Activated naive CD4-positive, alpha-beta T cell treated with Interleukin-2 at 50 U/mL for 16 hours (primary cell): ENCODE results near the gene KRT82.

Experiments used
- DNase-seq: peaks from one replicate; pipeline ENCODE4 v3.0.0-alpha.2; 2020

Gene KRT82

DNA sequence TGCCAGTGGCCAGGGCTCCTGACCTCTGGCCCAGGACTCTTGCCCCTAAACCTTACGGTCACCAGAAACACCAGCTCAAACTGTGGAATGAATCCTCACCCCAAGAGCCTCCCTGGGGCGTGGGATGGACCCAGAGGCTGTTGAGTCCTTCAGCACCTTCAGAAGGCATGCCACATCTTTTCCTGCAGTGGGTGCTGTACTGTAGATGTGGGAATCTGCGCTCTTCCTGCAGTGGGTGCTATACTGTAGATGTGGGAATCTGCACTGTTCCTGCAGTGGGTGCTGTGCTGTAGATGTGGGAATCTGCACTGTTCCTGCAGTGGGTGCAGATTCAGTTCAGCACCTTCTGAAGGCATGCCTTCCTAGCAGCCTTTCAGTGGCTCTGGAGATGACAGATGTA is 1.2 kb downstream of the KRT82 start:
- DNase-seq = no peak

DNA sequence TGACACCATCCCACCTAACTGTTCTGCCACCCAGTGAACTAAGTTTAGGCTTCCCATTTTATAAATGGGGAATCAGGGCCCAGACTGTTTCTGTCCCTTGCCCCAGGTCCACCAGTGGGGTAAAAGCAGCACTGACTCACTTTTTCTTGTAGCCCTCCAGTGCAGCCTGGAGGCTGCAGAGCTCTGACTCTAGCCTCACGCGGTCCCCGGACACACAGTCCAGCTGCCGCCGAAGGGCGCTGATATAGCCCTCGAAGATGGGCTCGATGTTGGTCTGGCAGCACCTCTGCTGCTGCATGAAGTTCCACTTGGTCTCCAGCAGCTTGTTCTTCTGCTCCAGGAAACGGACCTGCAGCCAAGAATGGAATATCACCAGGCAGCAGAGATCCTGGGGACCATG is 2.6 kb downstream of the KRT82 start:
- DNase-seq = no peak

DNA sequence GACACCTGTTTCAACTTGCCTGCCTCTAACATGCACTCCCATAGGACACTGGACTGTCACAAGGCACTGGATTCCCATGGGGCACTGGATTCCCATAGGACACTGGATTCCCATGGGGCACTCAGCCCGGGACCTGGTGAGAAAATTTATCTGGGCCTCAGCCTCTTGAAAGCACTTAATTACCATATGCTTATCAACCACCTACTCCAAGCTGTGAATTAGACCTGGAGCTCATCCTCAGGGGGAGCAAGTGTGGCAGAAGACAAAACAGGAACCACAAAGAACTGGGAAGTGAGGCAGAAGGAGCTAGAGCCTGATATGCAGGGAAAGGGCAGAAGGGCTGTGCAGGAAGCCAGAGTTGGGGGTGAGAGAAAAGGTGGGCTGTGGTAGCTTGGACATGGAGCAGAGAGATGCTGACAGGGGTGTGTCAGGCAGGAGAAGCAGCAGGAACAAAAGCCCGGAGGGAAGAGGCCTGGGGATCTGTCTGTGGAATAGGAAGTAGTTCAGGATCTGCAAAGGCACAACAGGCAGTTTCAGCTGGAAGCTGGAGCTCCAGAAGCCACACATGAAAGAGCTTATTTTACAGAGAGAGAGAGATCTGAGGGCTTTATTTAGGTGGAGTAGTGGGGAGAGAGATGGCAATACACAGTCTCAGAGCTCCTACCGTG is 3.1 kb downstream of the KRT82 start:
- no peak for DNase-seq

DNA sequence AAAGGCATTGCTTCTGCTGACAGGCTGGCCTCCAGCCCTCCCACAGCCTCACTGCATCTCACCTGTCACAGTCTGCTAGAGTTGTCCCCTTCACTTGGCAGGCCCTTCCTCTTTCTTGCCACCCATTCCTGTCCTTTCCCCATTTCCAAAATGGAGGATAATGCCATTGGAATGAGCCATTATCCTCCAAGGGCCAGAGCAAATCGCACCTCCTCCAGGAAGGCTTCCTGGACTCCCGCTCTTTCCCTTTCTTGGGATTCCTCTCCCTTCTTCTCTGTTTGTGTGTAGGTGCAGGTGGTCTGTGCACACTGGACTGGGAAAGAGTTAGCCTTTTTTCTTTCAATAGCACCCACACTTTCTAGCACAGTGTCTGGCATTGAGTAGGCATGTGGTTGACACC is 3.8 kb downstream of the KRT82 start:
- DNase-seq = no peak

DNA sequence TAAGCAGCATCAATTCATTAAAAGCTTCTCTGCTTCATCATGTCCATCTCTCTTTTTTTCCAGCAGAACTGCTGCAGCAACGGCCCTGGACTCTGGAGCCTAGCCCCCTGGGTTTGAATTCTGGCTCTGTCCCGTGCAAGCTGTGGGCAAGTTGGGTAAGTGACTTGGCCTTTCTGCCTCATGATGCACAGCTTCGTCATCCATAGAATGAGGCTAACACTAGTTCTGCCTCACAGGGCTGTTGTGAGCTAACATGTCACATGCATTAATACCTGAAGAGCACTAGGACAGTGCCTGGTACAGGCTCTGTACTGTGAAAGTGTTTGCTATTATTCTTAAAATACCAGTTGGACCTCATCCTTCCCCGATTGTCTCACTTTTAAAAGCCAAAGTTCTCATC is 4.2 kb downstream of the KRT82 start:
- DNase-seq = no peak

DNA sequence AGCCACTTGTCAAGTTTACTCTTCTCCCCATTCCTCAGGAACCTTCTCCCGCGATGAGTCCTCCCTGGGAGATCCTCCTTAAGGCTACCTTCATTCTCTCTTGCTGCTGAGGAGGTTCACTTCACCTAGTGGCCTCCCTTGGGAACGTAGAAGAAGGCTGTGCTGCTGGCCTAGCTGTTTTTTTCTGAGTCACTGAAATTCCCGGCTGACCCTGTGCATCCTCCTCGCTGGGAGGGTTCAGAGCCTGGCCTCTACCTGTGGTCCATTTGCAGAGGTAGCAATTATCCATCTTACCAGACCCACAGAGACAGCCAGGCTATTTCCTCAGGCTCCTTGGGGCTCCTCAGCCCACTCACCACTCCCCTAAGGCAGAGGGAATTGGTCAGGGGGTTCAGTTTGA is 4.6 kb downstream of the KRT82 start:
- DNase-seq = no peak

DNA sequence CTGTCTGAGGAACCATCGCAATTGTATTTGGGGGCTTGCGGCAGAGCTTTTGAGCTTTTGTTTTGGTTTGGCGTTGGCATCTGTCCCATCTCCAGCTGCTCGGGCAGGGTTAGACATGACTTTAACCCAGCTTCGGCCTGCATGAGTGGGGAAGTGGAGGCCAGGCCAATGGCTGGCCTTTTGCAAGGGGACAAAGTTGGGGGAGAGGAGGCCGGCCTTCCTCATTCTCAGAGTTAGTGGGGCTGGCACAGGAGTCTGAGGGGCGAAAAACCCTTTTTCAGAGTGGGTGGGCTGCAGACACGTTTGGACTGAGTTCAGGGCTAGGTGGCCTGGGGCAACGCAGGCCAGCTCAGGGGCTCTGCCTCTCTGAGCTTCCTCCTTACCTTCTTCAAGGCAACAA is 5.2 kb downstream of the KRT82 start:
- DNase-seq = no peak

DNA sequence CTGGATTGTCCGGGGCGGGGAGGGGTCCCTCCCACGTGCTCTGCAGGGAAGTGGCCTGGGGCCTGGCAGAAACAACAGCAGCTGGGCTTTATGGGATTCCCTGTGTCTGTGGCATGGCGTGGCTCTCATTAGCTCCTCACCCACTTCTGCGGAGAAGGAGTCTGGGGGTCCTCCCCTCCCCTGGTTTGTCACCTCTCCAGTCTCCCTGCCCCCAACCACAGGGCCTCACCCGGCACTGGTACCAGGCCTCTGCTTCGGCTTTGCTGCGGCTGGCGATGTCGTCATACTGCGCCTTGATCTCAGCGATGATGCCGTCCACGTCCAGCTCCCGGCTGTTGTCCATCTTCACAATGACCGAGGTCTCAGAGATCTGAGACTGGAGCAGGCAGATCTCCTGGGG is 6.4 kb downstream of the KRT82 start:
- no peak for DNase-seq

DNA sequence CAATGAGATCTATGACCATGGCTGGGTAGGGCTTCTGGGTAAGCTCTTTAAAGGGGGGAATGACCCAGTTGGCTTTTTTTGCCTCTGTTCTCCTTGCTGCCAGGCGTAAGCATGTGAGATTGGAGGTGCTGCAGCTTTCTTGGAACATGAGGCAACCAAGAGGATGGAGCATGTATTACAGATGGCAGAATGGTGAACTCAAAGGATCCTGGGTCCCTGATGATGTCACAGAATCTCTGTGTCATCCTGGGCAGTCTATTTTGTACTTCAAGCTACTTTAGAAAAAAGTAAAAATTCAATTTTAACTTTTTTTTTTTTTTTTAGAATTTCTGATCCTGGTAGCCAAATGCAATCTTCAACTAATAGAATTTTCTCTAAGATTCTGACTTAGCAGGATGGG is 8.0 kb downstream of the KRT82 start:
- no peak for DNase-seq

DNA sequence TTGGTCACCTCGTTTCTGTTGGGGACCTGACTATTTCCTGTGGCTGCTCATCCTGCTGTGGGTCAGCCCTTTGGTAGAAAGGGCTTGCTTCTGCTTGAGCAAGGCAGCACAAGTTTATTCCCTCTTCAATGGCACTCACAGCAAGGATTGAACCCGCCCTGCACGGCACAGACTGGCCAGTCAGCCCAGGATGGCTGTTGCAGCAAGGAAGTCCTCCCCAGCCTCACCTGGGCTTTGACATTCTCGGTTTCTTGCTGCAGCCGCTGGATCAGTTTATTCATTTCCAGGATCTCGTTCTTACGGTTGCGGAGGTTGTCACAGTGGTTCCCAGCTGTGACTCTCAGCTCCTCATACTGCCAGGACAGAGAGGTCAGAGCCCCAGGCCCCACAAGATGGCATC is 9.5 kb downstream of the KRT82 start:
- DNase-seq = no peak

DNA sequence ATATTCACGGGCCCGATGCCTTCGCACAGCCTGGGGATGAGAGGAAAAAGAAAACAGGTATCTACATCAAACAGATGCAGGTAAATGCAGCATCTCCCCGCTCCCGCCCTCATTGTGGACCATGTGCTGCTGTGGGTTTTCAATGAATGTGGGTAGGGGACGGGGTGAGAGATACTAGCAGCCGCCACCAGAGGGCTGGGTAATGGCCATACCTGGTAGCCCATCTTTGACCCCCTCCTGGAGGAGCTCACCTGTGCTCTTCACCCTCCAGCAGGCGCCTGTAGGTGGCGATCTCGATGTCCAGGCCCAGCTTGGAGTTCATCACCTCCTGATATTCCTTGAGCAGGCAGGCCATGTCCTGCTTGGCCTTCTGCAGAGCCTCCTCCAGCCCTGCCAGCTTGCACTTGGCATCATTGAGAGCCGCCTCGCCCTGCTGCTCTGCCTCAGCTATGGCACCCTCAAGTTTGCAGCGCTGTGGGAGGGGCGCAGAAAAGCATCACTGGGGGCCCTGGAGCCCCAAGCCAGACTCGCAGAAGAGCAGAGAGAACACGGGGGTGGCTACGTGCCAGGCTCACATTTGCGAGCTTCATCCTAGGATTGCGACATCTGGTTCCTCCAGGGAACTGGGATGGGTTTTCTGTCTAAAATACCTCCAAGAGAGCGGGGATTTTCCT is 10.2 kb downstream of the KRT82 start:
- DNase-seq = no peak

DNA sequence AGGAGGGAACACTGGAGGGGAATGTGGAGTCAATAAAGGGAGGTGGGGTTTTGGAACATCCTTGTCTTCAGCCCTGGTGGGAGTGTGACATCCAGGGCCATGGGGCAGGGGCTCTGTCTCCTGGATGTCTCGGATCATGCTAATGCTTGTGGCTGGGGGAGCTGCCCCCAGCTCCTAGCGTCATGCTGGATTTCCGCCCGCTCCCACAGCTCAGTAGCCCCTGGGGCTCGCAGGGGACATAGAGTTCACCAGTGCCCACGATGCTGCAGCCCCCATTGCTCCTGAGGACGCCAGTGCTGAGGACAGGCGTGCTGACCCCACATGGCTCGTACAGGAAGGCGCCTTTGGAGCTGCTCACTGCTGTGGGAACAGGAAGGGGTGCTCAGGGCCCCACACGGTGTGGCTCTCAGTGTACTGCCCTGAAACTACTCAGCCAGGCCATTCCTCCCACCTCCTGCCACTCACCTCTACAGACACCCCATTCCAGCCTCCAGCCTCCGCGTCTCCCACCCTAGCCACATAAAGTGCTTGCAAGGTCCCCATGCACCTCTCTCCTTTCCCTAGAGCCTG is 11.2 kb downstream of the KRT82 start:
- DNase-seq = no peak

DNA sequence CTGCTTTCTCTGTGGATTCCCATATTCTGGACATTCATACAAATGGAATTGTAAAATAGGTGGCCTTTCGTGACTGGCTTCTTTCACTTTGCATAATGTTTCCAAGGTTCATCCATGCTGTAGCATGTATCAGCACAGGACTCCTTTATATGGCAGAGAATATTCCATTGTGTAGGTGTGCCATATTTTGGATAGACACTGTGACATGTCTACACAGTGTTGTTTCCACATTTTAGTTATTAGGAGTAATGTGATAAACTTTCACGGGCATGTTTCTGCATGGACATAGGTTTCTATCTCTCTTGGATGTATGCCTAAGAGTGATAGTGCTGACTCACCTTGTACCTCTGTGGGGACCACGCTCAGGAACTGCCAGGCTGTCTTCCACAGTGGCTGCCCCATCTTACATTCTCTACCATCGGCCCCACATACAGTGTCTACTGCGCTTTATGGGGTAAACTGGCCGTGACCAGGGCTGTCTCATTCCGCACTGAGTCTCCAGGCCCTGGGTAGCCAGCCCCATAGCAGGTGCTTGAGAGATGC is 13.6 kb downstream of the KRT82 start:
- DNase-seq = no peak

DNA sequence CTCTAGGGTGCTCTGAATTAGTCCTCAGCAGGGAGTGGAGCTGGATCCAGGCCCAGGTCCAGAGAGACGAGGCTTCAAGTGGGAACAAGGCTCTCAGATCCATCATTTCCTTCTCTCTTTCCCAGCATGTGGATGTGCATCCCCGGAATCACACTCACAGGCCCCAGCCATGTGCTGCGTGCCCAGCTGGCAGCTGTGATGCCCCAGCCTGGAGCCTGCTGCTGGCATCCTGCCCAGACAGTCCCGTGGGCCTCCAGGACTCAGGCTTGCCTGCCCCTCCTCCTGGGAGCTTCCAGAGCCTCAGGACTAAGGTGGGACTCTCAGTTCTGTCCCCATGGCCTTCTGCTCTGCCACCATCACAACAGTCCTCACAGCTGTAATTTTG is 14.5 kb downstream of the KRT82 start:
- no peak for DNase-seq

DNA sequence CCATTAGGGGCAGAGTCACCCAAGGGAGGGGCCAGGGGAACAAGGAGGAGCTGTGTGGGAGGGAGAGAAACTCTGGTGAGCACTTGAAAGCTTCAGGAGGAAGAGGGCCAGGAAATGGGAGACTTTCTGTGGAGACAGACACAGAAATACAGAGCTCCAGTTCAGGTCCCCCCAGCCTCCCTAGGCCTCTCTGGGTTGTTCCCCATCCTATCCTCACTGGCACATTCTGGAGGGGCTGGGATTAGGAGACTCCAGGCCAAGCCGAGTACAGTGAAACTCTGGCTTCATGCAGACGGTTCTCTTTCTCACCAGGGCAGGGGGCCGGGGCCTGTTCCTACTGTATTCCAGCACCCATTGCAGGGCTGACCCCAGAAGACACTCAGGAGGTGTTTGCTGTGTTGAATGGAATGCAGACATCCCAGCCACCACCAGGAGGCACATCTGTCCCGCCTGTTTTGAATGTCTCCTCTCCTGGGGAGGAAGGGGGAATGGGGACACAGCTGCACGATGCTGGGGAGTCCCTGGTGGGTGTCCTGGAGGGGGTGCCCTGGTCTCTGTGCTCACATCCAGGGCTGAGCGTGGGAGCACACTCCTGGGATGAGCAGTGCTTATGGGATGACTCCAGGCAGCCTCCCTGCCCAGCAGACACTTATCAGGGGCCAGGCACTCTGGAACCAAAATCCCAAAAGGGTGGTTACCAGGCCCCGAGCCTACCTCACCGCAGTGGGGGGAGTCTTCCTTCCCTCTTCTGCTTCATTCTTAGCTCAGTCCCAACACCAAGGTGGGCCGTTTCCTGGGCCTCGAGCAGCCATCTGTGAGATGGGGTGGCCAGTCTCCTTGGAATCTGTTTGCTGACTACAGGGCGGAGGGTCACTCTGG is 15.2 kb downstream of the KRT82 start:
- DNase-seq = no peak

DNA sequence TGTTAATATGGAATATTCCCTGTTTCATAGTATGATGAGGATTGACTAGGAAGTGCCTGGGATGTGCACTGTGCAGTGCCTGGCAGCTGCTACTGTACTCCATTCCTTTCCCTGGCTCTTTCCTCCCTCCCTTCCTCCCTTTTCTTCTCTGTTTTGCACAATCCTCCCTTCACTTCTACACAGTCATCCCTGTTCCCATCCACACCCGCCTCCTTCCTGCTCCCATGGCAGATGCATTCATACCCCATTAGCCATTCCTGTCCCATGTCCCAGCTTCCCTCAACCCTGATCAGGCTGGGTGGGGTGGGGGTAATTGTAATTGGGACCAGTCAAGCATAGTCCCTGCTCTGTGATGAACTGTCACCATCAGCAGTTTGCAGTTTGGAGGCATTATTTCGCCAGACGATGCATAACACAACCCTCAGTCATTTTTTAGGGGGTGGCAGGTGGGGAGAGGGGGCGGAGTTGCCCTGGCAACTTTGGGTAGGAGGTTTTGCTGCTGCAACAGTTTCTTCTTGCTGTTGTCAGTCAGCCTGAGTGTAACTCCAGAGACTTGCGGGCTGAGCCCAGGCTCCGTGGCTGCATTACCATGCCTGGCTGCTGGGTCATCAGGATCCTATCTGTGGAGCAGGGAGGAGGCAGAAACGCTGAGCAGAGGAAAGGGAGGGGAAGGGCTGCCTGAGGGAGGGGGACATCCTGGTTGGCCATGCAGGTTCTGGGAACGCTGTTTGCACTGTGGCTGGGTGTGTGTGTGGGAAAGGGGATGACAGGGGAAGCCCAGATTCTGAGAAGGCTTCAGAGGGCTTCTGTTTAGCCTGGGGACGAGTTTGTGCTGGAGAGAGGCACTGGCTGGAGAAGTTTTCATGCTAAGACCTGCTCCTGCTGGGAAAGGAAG is 16.6 kb downstream of the KRT82 start:
- DNase-seq = no peak

DNA sequence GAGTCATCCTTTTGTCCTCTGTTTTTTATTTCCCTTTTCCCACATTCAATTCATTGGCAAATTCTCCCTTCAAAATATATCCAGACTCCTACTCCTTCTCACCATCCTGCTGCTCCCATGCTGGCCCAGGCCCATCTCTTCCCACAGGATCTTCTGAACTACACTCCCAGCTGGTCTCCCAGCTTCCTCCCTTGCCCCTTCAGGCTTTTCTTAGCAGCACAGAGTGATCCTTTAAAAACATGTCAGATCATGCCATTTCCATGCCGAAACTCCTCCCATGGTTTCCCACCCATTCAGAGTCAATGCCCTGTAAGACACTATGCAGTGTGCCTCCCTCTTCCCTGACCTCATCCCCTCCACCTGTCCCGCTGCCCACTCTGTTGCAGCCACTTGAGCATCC is 18.3 kb downstream of the KRT82 start:
- DNase-seq = no peak

DNA sequence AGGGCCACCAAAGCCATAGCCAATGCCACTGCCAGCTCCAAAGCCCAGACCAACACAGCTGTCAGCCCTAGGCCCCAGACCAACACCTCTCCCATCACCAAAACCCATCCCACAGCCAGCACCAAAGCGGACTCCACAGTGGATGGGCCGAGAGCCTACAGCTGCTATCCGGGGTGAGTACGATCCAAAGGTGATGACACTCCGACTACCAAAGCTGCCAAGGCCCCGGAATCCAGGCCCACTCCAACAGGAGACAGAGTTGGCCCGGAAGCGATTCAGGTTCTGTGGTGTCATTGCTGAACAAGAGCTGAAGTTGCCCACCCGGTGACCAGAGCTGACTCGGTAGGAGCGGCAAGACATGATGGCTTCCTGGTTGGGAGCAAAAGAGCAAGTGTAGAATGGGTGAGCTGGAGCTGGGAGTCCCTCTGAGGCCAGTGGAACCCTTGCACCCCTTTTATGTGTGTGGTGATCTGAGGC is 20.9 kb downstream of the KRT82 start, which contains the start of gene KRT84:
Gene KRT84 (minus strand): TSS at position 427 of the 477 bp plus-strand sequence. CDS start 67 bp downstream, at position 360.
- no peak for DNase-seq

DNA sequence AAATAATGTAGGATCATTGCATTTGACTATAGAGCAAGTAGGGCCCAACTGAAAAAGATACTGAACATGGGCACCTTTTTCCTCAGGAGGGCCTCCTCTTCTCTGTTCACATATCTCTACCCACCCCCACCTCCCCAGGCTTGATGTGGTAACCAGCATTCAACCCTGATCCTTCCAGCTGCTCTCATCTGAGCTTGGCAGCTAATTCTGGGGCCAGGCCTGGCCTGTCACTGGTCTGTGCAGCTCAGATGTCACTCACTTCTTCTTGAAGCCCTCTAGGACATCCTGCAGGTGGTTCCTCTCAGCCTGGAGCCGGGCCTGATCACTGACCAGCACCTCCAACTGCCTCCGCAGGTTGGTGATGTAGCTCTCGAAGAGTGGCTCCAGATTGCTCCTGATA is 22.8 kb downstream of the KRT82 start:
- no peak for DNase-seq

DNA sequence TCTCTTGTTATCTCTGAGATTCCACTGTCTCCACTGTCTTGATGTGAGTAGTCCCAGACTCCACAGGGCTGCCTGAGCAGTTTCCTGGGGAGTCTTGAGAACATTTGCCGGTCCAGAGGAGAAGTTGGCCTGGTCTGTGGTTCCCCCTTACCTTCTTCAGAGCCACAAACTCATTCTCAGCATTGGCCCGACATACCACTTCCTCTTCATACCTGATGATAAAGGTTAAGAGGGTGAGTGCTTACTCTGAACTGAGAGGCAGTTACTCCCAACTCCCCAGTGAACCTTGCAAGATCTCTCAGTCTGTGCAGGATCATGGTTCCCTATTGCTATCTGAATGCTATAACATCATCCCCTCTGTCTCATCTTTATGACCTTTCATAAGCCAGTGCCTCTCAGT is 23.3 kb downstream of the KRT82 start:
- no peak for DNase-seq

DNA sequence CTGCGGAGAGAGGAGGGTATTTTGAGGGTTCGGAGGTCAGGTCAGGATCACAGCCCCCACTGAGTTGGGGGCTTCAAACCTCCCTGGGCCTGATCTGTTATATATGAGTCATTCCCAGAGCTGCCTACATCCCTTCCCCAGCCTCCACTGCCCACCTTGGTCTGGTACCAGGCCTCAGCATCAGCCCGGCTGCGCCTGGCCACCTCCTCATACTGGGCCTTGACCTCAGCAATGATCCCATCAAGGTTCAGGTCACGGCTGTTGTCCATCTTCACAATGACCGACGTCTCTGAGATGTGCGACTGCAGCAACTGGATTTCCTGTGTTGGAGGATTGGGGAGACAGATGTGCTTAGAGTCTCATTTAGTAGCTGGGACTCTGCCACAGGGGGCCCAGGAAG is 24.9 kb downstream of the KRT82 start:
- no peak for DNase-seq

DNA sequence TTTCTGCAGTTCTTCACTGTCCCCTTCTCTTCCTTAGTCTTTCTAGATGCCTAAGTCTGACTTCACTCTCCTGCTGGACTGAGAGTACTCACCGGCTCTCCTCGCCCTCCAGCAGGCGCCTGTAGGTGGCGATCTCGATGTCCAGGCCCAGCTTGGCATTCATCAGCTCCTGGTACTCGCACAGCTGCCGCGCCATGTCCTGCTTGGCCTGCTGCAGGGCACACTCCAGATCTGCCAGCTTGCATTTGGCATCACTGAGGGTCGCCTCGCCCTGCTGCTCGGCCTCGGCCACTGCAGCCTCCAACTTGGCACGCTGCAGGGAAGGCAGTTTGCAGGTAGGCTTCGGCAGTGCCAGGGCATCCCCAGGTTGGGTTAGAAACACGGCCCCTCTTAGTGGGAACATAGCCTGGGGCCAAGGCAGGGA is 25.9 kb downstream of the KRT82 start:
- no peak for DNase-seq
